SIG-M5 treated with dmso at 0.1 percent for 504 hours (cell line): ENCODE measurements around the gene KXD1.
"Not testable (repeated sequence)": the region's sequence is repeated elsewhere in the genome, so short reads cannot be mapped to it uniquely, and the experiment has no call there.

Experiments used
- DNase-seq: peaks from one replicate; lab custom pipeline; 2025; ENCODE audit not compliant: unreplicated experiment; lab: John Stamatoyannopoulos, UW

The KXD1 gene

DNA sequence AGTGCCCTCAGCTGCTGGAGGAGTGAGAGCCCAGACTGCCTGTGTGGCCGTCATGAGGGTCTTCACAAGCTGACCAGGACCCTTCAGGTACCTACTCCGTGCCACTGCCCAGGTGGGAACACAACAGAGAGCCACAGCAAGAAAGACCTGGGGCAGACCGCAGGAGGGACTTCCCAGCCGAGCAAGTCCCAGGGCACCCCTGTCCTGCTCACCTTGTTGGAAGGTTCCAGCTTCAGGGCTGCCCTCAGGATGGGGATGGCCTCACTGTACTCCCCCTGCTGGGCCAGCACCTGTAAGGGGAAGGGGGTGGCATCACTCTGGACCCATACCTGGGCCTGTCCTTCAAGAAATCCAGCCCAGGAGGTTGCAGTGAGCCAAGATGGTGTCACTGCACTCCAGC lies 24.6 kb upstream of the KXD1 start:
- no peak for DNase-seq

DNA sequence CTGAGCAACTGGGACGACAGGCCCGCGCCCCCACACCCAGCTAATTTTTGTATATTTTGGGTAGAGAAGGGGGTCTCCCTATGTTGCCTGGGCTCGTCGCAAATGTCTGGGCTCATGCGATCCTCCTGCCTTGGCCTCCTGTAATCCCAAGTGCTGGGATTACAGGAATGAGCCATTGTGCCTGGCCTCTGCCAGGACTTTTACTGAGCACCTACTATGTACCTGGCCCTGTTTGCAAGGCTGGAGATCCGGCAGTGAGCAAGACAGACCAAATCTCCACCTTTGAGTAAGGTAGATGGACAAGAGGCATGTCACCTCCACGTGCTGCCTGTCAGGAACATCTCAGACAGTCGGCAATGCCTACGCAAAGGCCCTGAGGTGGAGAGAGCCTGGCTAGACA lies 21.2 kb upstream of the KXD1 start:
- no peak for DNase-seq

DNA sequence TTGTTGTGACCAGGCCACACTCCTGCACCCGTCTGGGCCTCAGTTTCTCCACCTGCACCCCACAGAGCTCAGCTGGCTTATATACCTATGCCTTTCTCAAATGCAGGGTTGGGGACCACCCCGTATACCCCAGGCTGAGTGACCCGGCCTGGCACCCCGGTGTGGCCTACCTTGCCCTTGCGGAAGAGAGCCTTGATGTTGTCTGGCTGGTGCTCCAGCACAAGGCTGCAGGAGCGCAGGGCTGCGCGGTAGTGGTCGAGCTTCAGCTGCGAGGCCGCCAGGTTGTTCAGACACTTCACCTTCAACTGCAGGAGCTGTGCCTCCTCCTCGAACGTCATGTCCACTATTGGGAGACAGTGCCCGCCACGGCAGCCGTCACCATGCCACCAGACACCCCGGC lies 20.2 kb upstream of the KXD1 start:
- no peak for DNase-seq

DNA sequence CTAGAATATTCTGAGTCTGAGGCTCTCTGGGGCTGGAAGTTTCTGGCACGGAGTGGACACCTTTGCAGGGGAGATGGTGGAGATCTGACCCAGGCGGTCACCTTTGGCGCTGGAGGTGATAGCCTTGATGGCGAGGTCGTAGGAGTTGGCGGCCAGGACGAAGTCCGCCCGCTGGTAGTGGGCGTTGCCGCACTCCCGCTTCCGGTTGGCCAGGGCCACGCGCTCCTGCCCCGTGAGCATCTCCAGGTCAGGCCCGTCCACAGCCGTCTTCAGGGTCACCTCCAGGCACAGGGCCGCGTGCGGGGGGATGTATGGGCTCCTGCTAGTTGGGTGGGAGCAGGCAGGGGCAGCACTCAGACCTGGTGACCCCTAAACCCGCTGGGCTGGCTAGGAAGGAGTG lies 19.6 kb upstream of the KXD1 start:
- DNase-seq = no peak

DNA sequence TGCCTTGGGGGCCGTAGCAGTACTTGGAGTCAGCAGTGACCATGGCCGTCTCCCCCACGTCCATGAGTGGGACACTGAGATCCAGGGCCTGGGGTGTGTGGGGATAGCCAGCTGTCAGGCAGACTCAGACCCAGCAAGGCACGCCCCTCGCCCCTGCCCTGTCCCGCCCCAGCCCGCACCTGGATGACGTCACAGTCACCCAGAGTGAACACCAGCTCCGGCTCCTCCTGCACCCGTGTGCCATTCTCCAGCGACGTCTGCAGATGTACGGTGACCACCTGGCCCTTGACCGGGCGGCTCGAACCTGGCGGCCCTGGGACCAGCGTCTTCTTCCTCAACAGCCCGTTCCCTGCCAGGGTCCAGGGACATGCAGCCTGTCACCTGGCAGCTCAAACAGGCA lies 18.3 kb upstream of the KXD1 start:
- DNase-seq = no peak

DNA sequence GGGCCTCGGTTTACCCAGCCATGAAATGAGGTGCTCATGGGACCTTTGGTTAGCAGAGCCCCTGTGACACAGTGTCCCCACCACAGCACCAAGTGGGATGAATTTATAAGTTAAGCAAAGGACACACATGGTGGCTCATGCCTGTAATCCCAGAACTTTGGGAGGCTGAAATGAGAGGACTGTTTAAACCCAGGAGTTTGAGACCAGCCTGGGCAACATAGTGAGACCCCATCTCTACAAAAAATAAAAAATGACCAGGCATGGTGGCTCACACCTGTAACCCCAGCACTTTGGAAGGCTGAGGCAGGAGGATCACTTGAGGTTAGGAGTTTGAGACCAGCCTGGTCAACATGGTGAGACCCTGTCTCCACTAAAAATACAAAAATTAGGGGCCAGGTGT lies 17.5 kb upstream of the KXD1 start:
- DNase-seq = not testable (repeated sequence)

DNA sequence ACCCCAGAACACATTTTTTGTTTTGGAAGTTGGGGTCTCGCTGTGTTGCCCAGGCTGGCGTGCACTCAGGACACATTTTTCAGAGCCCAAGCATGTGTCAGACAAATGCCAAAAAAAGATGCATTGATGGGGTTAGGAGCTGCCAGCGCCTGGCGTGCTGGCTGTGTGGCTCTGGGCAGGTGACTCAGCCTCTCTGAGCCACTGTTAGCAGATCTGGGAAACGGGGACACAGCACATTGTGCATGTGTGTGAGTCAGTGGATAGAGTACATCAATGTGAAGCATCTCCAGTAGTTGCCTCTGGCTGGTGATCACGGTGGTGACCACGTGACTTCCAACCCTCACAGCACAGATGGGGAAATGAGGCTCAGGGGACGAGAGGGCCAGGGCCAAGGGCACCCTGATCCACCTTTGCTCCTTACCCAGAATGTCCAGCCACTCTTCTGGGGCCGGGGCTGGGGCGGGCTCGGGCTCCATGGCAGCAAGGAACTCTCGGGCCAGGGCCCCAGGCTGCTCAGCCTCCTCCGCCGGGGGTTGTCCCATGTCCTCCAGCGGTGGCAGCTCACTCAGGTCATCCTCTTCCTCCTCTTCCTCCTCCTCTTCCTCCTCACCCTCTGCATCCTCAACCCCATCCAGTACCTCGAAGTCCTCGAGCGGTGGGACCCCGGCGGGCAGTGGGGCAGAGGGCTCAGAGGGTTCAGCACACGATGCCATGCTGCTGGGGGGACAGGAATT lies 16.2 kb upstream of the KXD1 start:
- DNase-seq = no peak

DNA sequence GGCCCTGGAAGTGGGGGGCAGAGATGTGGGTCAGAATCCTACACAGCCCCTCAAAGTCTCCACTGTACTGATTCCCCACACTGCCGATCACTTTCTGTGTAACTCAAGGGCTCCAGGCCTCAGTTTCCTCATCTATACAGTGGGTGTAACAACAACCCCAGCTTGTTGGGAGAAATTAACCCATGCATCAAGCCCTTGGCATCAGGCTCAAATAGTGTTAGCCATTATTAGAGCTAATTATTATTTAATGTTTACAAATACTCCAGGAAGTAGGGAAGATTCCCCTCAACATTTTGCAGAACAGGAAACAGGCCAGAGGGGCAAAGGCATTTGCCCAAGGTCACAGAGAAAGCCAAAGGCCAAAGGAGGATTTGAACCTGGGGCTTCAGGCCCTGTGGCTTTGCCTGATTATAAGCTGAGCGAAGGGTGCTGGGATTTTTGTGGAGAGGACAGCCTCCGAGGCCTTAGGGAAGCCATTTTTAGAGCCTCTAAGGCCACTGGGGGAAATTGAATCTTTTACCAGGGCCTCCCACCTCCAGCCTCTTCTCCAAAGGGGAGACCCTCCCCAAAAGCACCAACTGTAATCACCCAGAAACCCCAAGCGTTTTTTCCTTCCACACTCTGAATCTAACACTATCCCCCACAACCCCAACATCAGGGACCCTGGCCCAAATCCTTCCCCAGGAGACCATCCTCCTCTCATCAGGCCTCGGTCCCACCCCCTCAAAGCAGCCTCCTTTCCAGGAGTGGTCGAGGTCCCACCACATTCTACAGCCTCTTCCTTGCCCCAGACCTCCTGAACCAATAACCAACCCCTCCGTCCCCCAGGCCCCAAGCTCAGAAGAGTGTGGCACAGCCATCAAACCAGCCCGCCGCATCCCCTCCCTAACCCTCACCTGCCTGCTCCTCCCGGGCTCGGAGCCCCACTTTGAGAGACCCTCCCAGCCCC lies 15.4 kb upstream of the KXD1 start:
- DNase-seq = no peak

DNA sequence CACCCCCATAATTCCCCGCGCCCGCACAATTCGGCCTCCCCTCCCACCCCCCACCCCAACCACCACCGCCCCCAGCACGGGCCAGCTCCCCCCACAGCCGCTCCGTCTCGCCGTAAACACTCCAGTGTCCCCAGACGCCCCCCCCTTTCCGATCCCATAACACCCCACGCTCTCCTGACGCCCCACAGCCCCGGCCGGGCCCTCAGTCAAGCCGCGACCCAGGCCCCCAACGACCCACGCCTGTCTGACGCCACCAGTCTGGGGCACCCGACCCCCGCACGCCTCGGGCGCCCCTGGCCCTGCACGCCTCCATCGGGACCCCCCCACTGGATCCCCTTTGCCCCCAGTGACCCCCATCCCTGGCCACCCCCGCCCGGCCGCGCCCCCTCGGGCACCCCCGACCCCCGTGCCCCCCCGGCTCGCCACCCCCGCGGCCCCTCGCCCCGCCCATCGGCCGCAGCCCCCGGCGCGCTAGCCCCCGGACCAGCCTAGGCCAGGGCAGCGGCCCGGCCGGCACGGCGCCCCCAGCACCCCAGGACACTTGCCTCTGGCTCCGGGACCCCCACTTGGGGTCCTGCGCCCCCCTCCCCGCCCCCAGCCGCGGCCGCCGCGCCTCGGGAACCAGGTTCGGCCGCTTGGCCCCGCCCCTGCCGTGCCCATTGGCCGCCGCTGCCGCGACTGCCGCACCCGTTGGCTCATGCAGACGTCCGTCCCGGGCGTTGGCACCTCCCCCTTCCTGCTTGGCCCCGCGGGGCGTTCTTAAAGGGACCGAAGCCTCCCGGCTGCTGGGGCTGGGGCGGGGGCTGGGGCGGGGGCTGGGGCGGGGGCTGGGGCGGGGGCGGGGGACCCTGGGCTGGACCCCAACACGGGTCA lies 14.5 kb upstream of the KXD1 start, which contains the start of gene FKBP8:
Gene FKBP8 (minus strand): TSS at position 633 of the 873 bp plus-strand sequence. CDS start 1,603 bp downstream, outside the sequence.
- DNase-seq = peak; percentile 84

DNA sequence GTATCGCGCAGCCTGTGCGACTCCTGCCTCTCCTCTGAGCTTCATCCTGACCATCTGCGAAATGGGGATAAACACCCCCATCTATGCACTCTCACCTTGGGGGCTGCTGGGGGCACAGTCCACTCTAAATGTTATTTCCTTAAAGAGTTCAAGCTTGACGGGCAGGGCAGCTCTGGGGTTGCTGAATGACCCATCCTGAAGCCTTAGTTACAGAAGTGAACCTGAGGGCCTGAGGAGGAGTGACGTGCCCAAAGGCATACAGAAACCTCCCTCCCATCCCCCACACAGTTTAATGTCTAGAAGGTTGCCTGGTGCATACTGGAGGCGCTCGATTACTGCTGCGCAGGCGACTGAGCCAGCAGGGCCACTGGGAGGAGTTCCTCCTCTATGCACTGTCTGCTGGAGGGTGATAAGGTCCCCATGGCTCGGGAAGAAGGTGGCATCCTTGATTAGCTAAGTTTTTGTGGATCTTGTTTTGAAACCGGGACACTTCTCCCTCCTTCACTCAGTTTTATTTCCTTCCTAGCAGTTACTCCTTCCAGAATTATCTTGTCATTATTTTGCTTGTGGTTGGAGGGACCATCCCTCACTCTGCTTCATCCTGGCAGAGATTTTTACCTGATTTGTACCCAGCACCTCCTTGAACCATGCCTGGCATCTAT lies 13.7 kb upstream of the KXD1 start:
- DNase-seq = peak; percentile 91

DNA sequence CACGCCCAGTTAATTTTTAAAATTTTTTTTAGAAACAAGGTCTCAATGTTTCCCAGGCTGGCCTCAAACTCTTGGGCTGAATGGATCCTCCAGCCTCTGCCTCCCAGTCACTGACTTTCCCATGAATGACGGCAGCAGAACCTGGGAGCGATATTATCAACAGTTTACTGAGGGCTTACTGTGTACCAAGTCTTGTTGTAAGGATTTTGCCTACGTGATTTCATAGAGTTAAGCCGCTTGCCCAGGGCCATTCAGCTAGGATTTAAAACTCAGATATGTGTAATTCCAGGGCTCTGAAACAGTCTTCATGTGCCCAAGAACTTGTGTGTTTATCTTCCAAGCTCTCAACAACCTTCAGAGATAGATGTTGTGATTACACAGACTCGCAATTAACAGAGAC lies 6.0 kb upstream of the KXD1 start:
- DNase-seq = no peak

DNA sequence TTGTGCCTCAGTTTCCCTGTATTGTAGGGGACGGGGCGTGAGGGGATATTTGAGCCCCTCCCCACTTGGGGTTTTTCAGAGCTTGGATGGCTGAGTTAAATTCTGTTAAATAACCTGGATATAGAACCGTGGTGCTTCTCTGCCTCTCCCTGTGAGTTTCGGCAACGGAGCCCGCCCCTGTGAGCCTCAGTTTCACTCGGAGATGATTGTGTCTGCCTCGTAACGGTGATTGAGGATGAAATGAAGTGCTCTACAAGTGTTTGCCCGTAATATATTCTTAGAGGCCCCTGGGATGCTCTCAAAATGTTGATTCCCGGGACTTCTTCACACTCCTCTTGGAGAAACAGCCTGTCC lies 509 bp downstream of the KXD1 start:
- DNase-seq = no peak

DNA sequence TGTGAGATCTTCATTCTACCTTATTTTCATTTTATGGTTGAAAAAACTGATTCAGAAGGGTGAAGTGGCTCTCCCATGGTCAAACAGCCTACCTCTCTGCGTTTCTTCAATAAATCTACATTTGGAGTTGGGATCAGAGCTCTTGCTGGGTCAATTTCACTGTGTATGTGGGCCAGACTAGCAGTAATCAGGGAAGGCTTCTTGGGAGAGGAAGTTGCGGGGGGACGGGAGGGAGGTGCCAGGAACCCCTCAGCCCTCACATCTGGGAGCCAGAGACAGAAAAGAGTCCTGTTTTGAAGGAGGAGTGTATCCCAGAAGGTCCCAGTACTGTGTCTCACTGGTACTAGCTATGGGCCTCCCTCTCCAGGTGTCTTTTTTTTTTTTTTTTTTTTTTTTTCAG lies 934 bp downstream of the KXD1 start:
- DNase-seq = no peak

DNA sequence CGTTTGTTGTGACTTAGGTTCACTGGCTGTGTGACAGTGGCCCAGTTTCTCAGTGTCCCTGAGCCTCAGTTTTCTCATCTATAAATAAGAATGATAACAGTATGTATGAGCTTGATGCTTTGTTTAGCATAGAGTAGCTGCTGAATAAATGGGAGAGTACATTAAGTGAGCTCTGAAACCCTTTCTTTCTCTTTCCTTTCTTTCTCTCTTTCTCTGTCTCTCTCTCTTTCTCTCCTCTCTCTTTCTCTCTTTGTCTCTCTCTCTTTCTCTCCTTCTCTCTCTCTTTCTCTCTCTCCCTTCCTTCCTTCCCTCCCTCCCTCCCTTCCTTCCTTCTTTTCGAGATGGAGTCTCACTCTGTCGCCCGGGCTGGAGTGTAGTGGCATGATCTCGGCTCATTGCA lies 2.0 kb downstream of the KXD1 start:
- DNase-seq = no peak

DNA sequence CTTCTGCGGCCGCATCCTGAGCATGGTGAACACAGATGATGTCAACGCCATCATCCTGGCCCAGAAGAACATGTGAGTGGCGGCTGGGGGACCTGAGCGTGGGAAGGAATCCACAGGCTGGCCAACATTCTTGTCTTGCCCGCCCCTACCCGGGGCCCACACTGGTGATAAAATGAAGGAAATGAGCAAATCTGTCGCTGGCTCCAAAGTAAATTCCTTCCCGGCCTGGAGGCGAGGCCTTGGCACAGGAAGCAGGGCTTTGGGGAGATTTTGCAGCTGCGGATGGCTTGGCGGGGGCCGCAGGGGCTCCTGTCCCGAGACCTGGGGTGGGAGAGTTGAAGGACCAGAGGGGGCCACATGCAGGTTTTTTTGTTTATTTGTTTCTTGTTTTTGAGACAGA lies 4.4 kb downstream of the KXD1 start:
- DNase-seq = no peak

DNA sequence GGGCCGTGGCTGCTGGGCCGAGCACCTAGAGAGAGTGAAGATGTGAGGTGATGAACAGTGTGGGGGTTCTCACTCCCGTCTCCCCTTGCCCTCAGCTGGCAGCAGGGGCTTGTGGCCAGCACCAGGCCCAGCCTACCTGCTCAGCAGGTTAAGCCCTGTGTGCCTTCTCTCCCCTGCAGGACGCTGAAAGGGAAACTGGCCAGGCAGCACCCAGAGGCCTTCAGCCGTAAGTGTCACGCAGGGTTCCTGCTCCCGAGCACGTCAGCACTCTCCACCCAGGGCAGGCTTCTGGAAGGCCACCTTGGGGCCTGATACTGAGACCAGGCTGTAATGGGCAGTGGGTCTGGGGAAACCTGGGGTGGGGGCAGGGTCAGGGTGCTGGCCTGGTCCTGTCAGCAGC lies 9.3 kb downstream of the KXD1 start:
- DNase-seq = no peak

DNA sequence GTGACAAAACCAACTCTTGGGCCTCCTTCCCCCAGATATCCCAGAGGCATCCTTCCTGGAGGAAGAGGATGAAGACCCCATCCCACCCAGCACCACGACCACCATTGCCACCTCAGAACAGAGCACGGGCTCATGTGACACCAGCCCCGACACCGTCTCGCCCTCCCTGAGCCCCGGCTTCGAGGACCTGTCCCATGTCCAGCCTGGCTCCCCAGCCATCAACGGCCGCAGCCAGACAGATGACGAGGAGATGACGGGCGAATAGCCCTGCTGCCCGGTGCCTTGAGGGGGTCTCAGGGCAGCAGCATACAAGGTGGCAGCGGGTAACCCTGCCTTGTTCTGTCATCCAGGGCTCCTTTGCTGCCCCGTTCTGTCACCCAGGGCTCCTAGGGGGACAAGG lies 10.7 kb downstream of the KXD1 start:
- DNase-seq = no peak

DNA sequence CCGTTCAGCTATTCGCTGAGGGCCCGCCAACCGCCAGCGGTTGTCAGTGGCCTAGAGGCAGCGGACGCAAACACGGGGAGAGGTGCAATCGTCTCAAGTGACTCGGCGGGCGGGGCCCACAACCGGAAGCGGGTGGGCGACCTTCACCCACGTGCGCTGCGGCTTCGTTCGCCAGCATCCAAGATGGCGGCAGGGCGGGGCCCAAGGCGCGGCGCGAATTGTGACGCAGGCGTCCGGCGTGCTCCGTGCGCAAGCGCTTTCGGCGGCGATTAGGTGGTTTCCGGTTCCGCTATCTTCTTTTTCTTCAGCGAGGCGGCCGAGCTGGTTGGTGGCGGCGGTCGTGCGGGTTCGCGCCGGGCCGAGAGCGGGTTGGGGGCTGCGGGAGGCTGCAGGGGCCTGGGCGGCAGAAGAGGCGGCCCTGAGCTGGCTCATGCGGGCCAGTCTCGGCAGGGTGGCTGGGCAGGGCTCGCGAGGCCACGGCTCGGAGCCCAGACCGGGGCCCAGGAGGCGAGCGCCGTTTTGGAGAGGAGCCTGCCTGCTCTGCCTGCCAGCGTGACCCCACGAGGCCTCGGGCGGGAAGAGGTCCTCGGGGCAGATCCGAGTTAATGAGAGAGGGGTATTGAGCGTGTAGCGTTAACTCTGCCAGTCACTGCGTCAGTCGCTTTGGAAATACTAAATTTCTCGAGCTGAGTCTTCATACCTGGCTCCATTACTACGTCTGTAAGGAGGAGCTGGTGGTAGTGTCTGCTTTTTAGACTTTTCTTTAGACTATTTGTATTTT lies 14.1 kb downstream of the KXD1 start, which contains the start of gene UBA52:
Gene UBA52 (plus strand): TSS at position 294 of the 781 bp plus-strand sequence. CDS start 1,444 bp downstream, outside the sequence.
- peak; percentile 97 for DNase-seq

DNA sequence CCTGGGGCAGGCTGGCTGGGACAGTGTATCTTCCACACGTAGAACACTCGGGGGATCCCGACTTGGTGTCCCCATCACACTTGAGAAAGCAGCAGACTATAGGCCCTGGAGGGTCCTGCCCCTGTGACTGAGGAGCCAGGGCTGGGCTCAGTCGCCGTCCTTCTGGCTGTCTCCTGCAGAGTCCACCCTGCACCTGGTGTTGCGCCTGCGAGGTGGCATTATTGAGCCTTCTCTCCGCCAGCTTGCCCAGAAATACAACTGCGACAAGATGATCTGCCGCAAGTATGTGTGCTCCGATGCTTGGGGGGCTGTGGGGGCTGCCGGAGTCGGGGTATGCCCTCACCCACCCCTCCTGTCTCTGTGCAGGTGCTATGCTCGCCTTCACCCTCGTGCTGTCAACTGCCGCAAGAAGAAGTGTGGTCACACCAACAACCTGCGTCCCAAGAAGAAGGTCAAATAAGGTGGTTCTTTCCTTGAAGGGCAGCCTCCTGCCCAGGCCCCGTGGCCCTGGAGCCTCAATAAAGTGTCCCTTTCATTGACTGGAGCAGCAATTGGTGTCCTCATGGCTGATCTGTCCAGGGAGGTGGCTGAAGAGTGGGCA lies 17.1 kb downstream of the KXD1 start:
- no peak for DNase-seq
